HG03354 (cell line): ENCODE data around the gene HIBCH.

Experiments used
- ATAC-seq: cut with Tn5 transposase; IDR thresholded peaks from one replicate; pipeline ENCODE4 v1.9.1; 2021; ENCODE audit warnings: mild to moderate bottlenecking; ENCODE audit not compliant: unreplicated experiment, poor library complexity, severe bottlenecking

HIBCH gene

DNA sequence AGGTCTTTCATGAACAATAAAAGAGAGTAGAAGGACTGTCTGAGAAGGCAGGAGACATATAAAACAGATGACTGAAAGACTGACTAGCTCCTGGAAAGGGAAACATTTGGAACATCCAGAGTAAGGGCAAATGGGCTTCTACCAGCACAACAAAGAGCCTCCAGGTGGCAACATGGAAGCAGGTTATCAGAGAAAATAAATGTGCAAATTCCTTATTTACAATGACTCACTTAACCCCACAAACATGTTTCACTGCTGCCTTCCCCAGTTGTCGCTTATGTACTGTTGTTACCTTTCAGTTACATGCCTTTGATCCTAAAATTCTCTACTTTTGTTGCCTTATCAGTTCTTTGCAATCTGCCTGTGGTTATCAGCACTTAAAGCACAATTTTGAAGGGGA lies 117.0 kb downstream of the HIBCH start:
- no peak for ATAC-seq

DNA sequence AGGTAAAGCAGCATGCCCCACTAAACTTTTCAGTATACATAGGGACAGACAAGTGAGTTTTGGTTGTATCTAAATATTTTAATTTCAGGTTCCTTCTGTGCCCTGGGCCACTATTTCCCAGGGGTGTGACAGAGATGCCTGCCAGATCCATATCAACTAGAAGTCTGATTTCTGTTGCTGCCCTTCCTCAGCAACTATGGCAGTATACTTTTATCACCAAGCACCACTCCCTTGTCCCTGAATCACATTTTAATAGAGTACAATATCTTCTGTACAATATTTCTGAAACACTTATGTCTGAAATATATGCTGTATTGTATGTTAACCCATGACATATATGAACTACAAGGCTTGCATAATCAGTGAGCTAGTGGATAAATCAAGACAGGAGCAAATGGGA lies 117.6 kb downstream of the HIBCH start:
- no peak for ATAC-seq

DNA sequence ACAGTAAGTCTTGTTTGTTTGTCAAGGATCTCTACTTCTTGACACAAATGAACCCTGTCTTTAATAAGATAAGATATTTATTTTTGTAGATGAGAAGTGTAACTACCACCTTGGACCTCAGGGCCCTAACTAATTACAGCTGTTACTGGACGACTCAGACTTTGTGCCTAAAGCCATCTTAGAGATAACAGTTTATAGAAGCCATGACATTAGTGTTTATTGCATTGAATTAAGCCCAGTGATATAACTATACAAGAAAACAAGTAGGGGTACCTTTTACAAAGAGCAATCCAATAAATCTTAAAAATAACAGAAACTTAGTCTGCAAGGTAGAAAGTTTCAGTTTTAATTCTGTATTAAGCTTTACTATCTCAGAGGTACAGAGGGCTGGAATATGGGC lies 119.0 kb downstream of the HIBCH start:
- no peak for ATAC-seq

DNA sequence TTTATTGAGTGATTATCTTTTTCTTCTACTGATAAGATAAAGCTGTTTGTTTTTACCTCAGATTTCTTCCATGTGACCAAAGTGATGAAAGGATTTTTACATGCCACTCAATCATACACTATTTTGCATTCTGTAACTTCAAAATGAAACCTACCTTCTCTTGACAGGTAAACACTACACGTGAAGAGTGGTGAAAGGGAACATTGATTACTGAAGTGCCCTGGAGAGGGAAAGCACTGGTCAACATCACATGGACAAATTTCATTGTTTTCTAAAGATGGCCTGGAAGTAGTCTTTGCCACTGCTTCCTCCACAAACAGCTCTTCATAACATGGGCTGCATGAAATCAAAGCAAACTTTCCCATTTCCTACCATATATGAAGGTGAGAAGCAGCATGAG lies 120.1 kb downstream of the HIBCH start:
- ATAC-seq: no peak

DNA sequence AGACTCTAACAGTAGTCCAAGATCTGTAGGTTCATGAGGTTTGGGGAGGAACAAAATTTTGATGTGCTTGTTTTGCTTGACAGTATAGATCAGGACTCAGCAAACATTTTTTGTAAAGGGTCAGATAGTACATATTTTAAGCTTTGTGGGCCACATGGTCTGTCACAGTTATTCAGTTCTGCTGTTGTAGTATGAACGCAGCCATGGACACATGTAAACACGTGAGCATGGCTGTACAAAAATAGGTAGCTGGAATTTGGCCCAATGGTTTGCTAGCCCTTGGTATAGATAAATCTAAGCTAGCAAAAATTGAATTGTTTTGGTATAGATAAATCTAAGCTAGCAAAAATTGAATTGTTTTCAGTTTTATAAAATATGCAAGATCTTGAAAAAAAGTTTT lies 120.5 kb downstream of the HIBCH start:
- ATAC-seq: no peak

DNA sequence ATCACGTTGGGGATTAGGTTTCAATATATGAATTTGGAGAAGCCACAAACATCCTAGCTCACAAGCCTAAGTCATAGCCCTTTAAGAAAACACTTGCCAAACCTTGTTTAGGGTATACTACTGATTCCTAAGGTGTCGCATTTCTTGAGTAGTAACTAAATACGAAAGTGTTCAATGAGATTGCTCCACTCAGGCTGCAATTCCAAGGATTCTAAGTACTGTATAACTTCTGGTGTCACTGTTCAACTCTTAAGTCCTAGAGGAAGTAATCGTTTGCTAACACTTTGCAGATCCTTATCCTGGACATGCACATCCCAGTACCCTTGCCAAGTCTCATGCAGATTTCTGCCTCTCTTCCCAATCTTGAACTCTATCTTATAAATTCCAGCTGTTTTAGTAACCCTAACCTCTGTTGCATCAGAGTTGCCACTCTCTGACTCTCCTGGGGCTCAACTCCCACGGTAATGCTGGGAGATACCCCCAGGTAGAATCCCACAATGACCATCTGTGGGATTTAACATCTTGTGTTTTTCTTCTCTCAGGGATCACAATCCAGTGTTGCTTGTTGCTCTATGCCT lies 122.4 kb downstream of the HIBCH start:
- no peak for ATAC-seq

DNA sequence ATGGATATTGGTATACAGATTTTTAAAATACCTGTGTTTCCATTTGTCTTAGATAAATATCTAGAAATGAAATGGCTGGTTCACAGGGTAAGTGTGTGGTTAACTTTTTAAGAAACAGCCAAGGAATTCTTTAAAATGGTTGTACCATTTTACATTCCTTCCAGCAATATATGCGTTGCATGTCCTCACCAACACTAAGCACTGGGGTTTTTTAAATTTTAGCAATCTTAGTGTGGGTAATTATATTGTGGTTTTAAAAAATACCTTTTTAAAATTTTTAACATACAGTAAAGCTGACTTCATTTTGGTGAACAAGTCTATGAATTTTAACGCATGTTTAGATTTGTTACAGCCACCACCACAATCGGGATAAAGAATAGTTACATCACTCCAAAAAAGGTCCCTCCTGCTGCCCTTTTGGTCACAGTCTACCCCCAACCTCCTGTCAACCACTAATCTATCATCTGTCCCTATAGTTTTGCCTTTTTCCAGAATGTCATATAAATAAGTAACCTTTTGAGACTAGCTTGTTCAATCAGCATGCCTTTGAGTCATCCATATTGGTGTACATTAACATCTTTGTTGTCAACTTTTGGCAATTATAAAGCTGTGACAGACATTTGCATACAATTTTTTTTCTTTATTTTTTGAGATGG lies 129.0 kb downstream of the HIBCH start:
- ATAC-seq: no peak

DNA sequence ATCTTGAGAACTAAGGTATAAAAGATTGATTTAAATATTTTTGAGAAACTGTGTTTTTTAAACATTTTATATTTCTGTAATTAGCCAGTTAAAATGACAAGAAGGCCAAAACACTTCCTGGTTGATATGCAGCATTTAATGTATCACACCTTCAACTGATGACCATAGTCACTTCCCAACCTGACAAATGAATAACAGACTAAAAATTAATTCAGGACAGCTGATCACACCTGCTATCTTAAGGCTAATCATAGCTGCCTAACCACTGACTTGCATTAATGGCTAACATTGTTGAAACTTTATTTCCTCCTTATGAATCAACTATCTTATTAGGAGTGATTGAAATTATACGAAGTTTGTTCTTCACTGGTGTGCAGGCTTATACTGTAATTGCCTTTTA lies 131.3 kb downstream of the HIBCH start:
- peak; percentile 58 for ATAC-seq

DNA sequence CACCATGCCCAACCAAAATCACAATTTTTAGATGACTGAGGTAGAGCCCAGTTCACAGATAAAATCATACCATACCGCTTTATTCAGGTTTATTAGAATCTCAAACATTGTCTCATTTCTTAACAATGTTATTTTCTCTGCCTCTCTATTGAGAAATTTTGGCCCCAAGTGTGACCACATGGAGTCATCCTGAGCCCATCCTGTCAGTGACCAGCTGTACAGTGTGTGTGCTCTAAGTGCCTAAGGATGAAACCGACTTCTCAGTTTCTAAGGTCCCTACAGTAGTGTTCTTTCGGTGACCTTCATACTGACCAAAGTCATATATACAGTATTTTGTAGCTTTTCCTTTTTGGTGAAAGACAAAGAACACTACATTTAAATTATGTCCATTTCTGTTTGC lies 133.4 kb downstream of the HIBCH start:
- no peak for ATAC-seq

DNA sequence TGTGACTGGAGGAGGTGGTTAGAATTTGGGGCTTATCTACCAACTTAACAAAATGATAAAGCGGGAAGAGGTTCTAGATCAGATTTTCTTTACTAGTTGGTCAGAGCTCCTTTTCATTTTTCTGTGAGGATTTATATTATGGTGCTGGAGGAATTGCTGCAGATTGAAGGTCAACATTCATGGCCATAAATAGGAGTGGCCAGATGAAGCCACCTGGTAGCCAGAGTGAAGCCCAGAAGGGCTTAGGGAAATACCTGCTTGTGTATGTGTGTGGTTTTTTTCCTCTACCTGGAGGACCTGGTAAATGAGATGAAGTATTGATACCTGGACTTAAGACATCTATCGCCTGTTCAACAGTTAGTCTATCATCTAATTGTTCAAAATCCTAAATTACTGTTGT lies 134.2 kb downstream of the HIBCH start:
- ATAC-seq: no peak

DNA sequence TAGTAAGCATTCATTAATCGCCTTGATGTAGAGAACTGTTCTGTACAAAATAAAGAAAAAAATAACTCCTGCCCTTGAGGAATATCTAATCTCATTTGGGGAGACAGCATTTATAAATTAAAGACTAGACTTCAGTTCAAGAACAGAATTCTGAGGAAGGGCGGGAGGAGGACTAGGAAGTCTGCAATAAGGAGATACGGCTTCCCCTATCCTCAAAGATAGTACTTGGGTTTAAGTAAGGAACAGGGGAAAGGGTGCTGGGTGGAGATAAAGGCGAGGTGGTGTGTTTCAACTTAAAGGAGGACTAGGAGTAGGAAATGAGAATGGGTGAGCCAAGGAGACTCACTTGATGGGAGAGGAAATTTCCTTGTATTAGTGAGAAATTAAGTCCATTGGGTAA lies 135.2 kb downstream of the HIBCH start:
- ATAC-seq: no peak

DNA sequence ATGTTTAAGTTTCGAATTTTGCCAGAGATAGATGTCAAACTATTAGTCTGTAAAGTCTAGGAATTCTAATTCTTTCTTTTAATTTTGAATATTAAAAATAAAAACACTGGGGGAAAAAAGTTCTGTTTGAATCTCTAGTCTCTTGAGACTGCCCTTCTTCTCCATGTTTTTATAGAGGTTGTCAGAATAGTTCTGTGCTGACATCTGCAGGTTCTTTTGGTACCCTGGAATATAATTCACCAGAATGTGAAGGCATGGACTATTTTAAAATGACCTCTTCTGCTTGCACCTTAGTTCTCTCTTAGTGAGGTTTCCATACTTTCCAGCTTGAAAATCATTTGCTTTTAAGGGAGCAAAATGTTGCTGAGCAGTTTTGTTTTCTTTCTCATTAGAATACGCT lies 136.1 kb downstream of the HIBCH start:
- ATAC-seq: no peak

DNA sequence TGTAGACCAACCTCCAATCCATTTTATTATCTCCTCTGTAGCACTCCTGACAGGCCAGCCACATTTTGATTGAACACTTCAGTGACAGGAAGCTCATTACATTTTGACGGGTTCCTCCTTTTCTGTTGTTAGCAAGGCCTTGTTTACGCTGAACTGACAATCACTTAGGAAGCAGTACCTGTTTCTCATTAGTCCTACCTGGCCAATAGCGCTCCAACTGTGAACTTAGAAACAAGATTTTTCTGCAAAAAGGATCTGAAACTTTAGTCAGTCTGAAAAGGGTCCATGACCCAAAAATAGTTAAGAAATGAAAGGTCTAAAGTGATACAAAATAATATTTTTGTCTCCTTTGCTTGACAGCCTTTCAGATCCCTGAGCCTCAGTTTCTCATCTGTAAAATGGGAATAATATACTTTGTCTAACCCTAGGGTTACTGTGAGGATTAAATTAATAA lies 137.5 kb downstream of the HIBCH start:
- peak; percentile 28 for ATAC-seq

DNA sequence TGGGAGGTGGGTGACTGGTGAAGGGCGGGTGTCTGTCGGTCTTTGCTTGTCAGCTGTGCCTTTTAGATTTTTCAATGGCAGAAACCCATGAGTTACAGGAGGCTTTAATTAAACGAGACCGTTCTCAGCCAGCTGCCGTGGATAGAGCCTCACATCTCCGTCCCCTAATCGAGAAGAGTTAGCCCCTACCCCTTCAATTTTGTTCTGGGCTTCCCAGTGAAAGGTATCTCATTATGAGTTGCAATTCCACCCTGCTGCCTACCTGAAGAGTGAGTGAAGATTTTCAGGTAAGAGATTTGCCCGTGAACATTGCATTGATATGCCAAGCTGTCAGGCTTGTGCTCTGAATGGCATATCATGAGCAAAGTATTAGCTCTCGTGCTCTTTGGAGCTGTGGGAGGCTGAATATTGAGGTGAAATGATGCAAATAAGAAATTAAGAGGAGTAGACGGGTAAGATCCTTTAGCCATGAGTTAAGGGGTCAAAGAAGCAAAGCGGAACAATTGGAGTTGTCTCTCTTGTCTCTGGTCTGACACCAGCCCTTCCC lies 138.4 kb downstream of the HIBCH start:
- ATAC-seq: no peak

DNA sequence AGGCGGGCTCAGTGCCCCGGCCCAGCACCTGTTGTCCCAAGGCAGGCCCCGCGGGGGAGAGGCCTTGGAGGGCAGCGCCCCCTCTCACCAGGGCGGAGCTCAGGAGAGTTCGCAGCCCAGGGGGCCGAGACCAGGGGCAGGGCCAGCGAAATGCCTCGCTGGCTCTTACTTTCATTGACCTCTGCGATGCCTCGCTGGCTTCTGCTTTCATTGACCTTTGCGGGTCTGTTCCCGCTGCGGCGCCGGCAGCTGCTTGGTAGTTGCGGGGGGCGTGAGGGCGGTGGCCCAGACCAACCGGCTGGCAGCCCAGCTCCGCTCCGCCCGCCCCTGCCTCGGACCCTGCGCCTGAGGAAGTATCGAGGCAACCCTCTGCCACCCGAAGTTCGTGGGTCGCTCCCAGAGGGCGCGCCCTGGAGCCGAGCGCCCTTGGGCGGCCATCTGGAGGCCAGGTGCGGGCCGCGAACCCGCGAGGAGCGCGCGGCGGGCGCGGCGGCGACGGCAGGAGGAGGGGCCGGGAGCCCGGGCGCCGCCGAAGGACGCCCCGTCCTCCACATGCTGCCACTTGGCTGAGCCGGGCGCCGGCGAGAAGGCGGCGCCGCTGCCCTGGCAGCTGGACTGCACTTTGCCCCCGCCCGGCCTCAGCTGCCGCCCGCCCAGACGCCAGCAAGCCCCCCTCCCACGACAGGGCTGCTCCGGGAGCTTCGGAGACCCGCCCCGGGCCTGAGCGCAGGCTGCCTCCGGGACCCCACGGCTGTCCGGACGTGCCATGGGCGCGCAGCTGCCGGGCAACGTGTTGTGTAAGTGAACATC lies 139.1 kb downstream of the HIBCH start:
- ATAC-seq: peak; percentile 83

DNA sequence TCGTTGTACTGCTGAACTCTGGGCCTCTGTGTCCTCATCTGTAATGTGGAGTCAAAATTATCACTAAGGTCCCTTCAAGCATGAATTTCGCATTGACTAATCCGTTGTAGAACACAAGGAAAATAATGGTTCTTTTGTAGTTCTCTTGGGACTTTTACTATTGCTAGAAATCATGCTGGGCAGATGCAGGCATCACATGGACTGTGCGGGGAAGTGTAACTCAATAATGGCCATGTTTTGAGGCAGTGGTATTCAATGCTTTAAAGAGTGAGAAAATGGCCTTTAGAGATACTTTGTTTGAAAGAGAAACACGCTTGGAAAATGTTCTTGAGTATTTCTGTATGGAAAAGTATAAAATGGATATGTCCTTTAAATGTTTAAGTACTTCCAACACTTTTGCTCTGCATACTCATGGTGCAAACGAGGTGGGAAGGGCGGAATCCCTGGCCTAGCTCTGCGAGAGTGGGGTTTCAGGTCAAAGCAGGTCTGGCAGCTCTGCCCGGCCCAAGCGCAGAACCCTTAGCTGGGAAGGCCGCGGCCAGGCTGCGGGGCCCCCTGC lies 139.8 kb downstream of the HIBCH start:
- ATAC-seq: no peak

DNA sequence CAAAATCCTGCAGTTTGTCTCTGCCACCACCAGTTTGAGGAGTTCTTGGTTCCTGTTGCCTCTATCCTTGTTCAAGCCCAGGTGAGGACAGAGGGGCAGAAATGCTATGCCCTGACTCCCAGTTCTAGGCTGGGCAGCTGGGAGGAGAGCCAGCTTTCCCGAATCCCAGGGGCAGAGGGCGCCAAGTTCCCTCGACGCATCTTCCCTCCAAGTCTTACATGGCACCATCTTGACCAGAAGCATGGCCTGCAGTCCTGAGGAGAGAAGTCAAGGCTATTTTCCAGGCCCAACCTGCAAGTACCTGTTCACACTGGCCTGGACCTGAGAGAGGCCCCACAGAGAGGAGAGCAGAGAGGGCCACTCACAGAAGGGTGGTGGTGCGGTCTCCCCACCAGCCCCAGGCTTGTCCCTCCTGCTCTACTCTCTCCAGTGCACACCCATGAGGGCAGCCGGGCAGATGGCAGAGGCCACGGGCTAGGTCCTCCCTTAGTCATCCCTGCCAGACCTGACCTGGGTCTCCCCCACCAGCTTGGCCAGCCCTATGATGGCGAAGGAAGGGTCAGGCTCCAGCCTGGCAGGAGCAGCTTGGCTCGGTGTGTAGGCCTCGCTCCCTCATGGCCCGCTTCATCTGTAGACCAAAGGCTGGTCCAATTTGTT lies 141.4 kb downstream of the HIBCH start:
- no peak for ATAC-seq

DNA sequence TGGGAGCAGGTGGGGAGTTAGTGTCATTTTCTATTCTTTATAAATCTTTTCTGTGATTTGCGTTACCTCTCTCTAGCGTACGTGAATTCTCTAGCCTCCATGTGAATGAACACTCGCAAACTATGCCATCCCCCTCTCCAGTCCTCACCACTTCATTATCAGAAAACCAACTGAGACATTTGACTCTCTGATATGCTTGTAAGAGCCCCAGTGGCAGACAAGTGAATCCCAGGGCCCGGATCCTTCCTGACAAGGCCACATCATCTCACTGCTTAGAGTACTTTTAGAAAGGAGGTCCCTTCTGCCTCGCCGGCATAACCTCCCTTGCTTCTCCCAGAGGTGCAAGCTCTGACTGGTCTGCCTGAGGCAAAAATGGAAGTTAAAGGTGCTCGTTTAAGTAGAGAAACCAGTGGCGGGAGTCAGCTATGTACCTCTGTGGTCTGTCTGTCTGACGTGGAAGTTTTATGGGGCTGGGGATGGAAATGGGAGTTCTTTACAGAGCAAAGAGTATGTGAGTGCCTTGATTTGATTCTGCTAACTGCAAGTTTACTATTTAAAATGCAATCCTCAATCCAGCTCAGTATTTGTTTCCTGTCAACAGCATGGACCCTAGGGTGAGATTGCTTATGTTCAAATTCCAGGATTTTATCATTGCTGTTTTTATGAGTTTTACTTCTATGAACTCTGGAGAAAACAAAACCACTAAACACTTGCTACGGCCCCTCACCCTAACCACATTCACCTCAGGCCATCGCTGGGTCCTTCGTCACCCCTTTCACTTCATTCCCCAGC lies 142.2 kb downstream of the HIBCH start:
- no peak for ATAC-seq

DNA sequence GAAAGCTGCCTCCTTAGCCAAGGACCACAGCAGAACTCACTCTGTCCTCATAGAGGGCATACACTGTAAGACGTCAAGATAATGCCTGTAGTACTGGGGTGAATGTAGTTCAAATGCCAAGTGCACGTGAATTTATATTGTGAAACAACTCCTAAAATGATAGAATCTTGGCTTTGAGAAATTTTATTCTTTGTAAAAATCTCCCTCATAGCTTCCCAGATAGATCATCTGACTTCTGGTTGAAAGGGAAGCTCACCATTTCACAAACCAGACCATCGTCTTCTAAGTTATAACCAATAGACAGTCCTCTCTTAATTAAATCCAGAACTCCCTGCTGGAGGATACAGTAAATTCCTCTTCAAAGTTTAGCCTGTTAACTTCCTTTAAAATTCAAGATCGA lies 146.2 kb downstream of the HIBCH start:
- no peak for ATAC-seq
